K562 (cell line): ENCODE measurements around the gene PRODH2. TPM values are rescaled to one million over a fixed set of nuclear protein-coding genes. Genes with fewer than 3 reads are reported as not detected.

Source experiments
- ATAC-seq: fragments of 200-7000 bp; cut with Tn5 transposase; 3 replicates; pipeline ENCODE4 v1.9.1; 2020; ENCODE audit warnings: moderate library complexity
- BruUV-seq: library from RNA; stranded (reverse); fragments of 400-500 nt; replicated peaks from 2 replicates; lab custom pipeline; 2021; lab: Mats Ljungman, UMichigan
- CTCF ChIA-PET: fragments of 300-600 bp; formaldehyde crosslinking; extraction: SDS; loops from one replicate; lab custom pipeline; 2021; ENCODE audit warnings: low intra/inter-chr PET ratio; lab: Yijun Ruan, JAX
- POLR2A ChIA-PET: fragments of 300-600, 350-650 bp; sonication (Branson Sonifier 250); formaldehyde crosslinking; extraction: SDS; loops from one replicate; lab custom pipeline; 2021; ENCODE audit warnings: antibody characterized with exemption, inconsistent platforms; lab: Yijun Ruan, JAX
- DNase-seq, 4 experiments: peaks; one replicate each; pipeline versions ENCODE4 v3.0.0 to v3.0.0-alpha.2; 2011 to 2018; ENCODE audit warnings: low spot score in 3 of 4, mixed read lengths in 3 of 4; ENCODE audit errors: extremely low read depth in 1 of 4
- FAIRE-seq: peaks from 2 replicates; lab custom pipeline; 2011; peaks lifted over from hg19 to GRCh38; lab: Jason Lieb, UNC
- H2AFZ ChIP-seq: 2 replicates; pipeline ENCODE4 v1.6.0; 2011; ENCODE audit warnings: low read depth, low read length, control low read depth, inconsistent platforms
- H3K27ac ChIP-seq: fragments of 200-600 bp; 3 replicates; pipeline ENCODE4 v1.8.0; 2011; ENCODE audit warnings: low read depth, mild to moderate bottlenecking, control low read depth, inconsistent platforms, low read length, moderate library complexity, mixed read lengths; ENCODE audit errors: extremely low read depth
- H3K27me3 ChIP-seq, 2 experiments: fragments of 300-600 bp in 1 of 2; 2 replicates in 1 of 2; 3 replicates in 1 of 2; pipeline versions ENCODE4 v1.6.0 to v1.8.0; 2011; ENCODE audit warnings: inconsistent platforms in 2 of 2, low read length in 2 of 2, mild to moderate bottlenecking in 1 of 2, mixed read lengths in 1 of 2, moderate library complexity in 1 of 2; ENCODE audit not compliant: control insufficient read depth in 2 of 2, insufficient read depth in 2 of 2
- H3K36me3 ChIP-seq: fragments of 300-600 bp; 3 replicates; pipeline ENCODE4 v1.8.0; 2011; ENCODE audit warnings: mild to moderate bottlenecking, low read length, inconsistent platforms; ENCODE audit not compliant: control insufficient read depth, insufficient read depth
- H3K4me1 ChIP-seq, 2 experiments: fragments of 200-600 bp in 1 of 2; replicated peaks in 1 of 2; 2 replicates in 1 of 2; 3 replicates in 1 of 2; pipeline versions ENCODE4 v1.5.1 to v1.8.0; 2011; ENCODE audit warnings: inconsistent platforms in 2 of 2, low read length in 2 of 2, mild to moderate bottlenecking in 1 of 2, mixed read lengths in 1 of 2, moderate library complexity in 1 of 2; ENCODE audit not compliant: control insufficient read depth in 2 of 2, insufficient read depth in 2 of 2
- H3K4me2 ChIP-seq: 2 replicates; pipeline ENCODE4 v1.6.1; 2011; ENCODE audit warnings: low read length, control low read depth, inconsistent platforms, mixed read lengths; ENCODE audit not compliant: insufficient read depth
- H3K4me3 ChIP-seq: fragments of 200-600 bp; sonication (generic), shearing (Covaris generic); 2 replicates; pipeline ENCODE4 v1.5.1; 2016; ENCODE audit warnings: control low read depth, inconsistent platforms
- H3K79me2 ChIP-seq: fragments of 200-600 bp; 3 replicates; pipeline ENCODE4 v1.8.0; 2011; ENCODE audit warnings: low read length, inconsistent platforms; ENCODE audit not compliant: control insufficient read depth, insufficient read depth
- H3K9ac ChIP-seq, 2 experiments: 2 replicates each; pipeline versions ENCODE4 v1.6.0 to v1.6.1; 2011; ENCODE audit warnings: low read depth in 2 of 2, low read length in 2 of 2, control low read depth in 1 of 2, inconsistent platforms in 1 of 2, mild to moderate bottlenecking in 1 of 2, mixed read lengths in 1 of 2; ENCODE audit not compliant: insufficient read depth in 1 of 2
- H3K9me1 ChIP-seq: one replicate; pipeline ENCODE4 v1.6.0; 2011; ENCODE audit warnings: inconsistent platforms, mild to moderate bottlenecking, low read length, moderate library complexity; ENCODE audit not compliant: control insufficient read depth, insufficient read depth
- H3K9me3 ChIP-seq: replicated peaks from 2 replicates; pipeline ENCODE4 v1.5.1; 2011; ENCODE audit warnings: low read depth, low read length, inconsistent platforms; ENCODE audit not compliant: control insufficient read depth, insufficient read depth
- H4K20me1 ChIP-seq: replicated peaks from 2 replicates; pipeline ENCODE4 v1.6.1; 2011; ENCODE audit warnings: low read length, inconsistent platforms, mixed read lengths; ENCODE audit not compliant: control insufficient read depth, insufficient read depth
- POLR2G ChIP-seq: fragments of 200-400 bp; formaldehyde crosslinking; IDR thresholded peaks from 2 replicates; pipeline ENCODE4 v1.6.1; 2017; ENCODE audit warnings: low read depth, mild to moderate bottlenecking, antibody characterized with exemption, low read length, moderate library complexity
- WGBS: fragments of 100-300 bp; shearing (Covaris generic); methylation state at CpG from one replicate; pipeline ENCODE4 v1.1.6; 2016; ENCODE audit warnings: low coverage, mixed read lengths; ENCODE audit not compliant: insufficient coverage; ENCODE audit errors: missing lambda C conversion rate; 5-methylcytosine and 5-hydroxymethylcytosine counted together
- in situ Hi-C: fragments of 300-500 bp; cut with MboI; formaldehyde crosslinking; loops from 4 replicates; pipeline ENCODE4 v1.15.0; 2018; ENCODE audit warnings: inconsistent platforms, mixed read lengths
- intact Hi-C: fragments of 100-400 bp; cut with micrococcal nuclease; formaldehyde crosslinking; loops from 2 replicates; pipeline ENCODE4 v1.14.2; 2022
- polyA plus RNA-seq, 8 experiments: library from polyadenylated mRNA; depleted of rRNA in 4 of 8; stranded (reverse) in 5 of 8; unstranded in 3 of 8; fragments of >200 nt; fragmentation: Nextera tagmentation in 2 of 8; fragmentation: Illumina TruSeq in 1 of 8; extraction: Ambion mirVana in 2 of 8; extraction: Trizol in 1 of 8; gene quantifications; 2 replicates each; pipeline versions ENCODE4 v1.2.1 to v1.2.3, GENCODE V29; 2011 to 2014; ENCODE audit warnings: inconsistent platforms in 1 of 8, missing spikeins in 1 of 8
- total RNA-seq, 7 experiments: library from RNA; depleted of rRNA in 6 of 7; stranded (reverse); fragments of >200 nt in 6 of 7; fragmentation: Illumina TruSeq in 2 of 7; extraction: Trizol in 2 of 7; gene quantifications; 2 replicates each; pipeline versions ENCODE4 v1.2.1 to v1.2.3, GENCODE V29; 2011 to 2021; ENCODE audit warnings: low replicate concordance in 1 of 7
- TF ChIP-seq, protein P1 (sequence below): fragments of 250-450 bp; sonication (Bioruptor Pico); IDR thresholded peaks from 2 replicates; pipeline ENCODE4 v1.9.0; 2021; ENCODE audit warnings: mild to moderate bottlenecking

The PRODH2 gene
- total and polyA plus RNA-seq, 9 of the 15 experiments (the other 6 are each of a cell fraction or from before 2014, with no cell fraction given) = not detected

GRCh38 chr19:35789195-35789977, 23.3 kb downstream of the PRODH2 start:
- H3K36me3 ChIP-seq = no peaks in the 10 kb centered on the region
- TF ChIP-seq POLR2G = peak; percentile 40; the same call in 1 of the 2 replicates
- TF ChIP-seq, protein P1, sequence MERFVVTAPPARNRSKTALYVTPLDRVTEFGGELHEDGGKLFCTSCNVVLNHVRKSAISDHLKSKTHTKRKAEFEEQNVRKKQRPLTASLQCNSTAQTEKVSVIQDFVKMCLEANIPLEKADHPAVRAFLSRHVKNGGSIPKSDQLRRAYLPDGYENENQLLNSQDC (CRISPR knock-in tag) = no peak
- TF ChIP-seq, all 486 proteins: peak for 1
- H3K4me2 ChIP-seq = no peak overlapping the region
- peaks cover 0 to 56% of the 10 kb centered on the region in 2 experiments; a peak in 3 of 5 replicates for H3K4me1 ChIP-seq
- 27% methylated on average over 11 of the region's 11 CpGs for WGBS
- H3K9me3 ChIP-seq = no peaks in the 10 kb centered on the region
- no peaks in the 10 kb centered on the region for H4K20me1 ChIP-seq
- DNase-seq (no peak), ATAC-seq (peak; percentile 14; the same call in 2 of the 3 replicates), FAIRE-seq (no peak)
- in situ Hi-C loops (no loop called here), intact Hi-C loops (no loop called here)
- H2AFZ ChIP-seq = no peak overlapping the region
- H3K27me3 ChIP-seq = no peaks in the 10 kb centered on the region
- no peak overlapping the region for H3K4me3 ChIP-seq
- H3K9me1 ChIP-seq = no peaks in the 10 kb centered on the region
- CTCF ChIA-PET = no interaction called here
- H3K79me2 ChIP-seq = no peaks in the 10 kb centered on the region
- POLR2A ChIA-PET = interaction anchor here (0.6 to 1.3 kb wide), 3 partner anchors 12 to 225 kb away, joined by 3 read pairs; no protein-coding TSS in a partner anchor
- H3K9ac ChIP-seq = peak overlapping the region in 1 of 2 experiments; percentile 48; a peak in 1 of 4 replicates
- no peak overlapping the region for H3K27ac ChIP-seq
- no TSS peak for BruUV-seq
